ENCODE results near the gene SEPHS1.

DNA sequence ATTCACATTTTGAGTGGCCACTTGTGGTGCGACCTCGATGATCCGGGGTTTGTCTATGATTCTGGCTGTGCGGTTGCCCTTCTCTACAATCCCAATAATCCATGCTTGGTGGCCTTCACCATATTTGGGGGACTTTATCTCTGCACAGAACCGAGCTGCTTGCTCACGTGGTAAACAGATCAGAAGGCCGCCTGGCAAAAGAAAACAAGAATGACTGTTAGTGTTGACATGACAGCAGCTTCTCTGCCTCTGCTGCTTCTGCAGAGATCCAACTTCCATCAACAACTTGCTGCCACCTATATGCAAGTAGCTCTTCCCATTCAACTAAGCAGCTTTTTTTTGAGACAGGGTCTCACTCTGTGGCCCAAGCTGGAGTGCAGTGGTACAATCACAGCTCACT is 28.9 kb downstream of the SEPHS1 start:
- TF ChIP-seq CTCF (IDR thresholded peaks at IDR 0.05) (no peak), POLR2A (IDR thresholded peaks at IDR 0.05) (no peak)

Measured in Peyer's patch (tissue), 4 donors.